Measurements from ENCODE around the gene MCM3AP.
"Not testable (repeated sequence)": the region's sequence is repeated elsewhere in the genome, so short reads cannot be mapped to it uniquely, and the experiment has no call there.

The MCM3AP gene

DNA sequence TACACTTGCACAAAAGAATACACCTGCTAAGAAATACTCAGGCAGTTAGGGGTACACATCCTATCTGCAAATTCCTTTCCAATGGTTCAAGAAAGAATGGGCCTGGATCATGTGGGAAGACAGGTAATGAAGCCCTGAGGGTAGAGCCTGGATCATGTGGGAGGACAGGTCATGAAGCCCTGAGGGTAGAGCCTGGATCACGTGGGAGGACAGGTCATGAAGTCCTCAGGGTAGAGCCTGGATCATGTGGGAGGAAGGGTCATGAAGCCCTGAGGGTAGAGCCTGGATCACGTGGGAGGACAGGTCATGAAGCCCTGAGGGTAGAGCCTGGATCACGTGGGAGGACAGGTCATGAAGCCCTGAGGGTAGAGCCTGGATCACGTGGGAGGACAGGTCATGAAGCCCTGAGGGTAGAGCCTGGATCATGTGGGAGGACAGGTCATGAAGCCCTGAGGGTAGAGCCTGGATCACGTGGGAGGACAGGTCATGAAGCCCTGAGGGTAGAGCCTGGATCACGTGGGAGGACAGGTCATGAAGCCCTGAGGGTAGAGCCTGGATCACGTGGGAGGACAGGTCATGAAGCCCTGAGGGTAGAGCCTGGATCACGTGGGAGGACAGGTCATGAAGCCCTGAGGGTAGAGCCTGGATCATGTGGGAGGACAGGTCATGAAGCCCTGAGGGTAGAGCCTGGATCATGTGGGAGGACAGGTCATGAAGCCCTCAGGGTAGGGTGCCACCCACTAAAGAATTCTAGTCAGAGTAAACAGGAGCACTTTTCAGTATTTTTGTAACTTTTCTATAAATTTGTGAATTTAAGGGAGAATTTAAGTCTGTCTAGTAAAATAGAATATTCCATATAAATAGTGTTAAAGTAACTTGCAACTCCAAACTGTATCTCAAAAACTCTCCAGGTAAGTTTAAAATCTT lies 84.3 kb downstream of the MCM3AP start:
- DNase-seq, result not testable (repeated sequence)

DNA sequence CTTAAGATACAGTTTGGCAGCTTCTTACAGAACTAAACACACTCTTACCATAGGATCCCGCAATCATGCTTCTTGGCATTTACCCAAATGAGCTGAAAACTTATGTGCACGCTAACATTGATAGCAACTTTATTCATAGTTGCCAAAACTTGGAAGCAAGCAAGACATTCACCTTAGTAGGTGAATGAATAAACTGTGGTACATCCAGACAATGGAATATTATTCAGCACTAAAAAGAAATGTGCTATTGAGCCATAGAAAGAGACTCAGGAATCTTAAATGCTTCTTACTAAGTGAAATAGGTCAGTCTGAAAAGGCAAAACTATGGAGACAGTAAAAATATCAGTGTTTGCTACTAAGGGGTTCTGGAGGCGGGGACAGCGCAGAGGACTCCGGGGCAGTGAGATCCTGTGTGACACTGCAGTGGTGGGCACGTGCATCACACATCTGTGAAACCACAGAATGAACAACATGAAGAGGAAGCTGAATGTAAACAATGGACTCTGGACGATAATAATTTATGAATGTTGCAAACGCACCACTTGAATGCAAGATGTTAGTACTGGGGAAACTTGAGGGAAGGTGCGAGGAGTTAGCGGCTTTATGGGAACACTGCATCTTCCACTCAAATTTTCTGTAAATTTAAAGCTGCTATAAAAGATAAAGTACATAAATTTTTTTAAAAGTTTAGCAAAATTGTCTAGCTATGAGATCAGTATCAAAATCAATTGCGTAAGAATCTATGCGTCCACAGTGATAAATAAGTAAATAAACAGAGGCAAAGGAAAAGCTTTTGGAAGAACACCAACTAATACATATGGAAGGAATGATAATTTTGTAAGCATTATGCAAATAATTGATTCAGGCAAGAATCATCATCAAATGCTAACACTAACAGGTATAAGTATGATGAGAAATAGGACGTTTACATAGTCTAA lies 85.7 kb downstream of the MCM3AP start:
- DNase-seq, result no peak

DNA sequence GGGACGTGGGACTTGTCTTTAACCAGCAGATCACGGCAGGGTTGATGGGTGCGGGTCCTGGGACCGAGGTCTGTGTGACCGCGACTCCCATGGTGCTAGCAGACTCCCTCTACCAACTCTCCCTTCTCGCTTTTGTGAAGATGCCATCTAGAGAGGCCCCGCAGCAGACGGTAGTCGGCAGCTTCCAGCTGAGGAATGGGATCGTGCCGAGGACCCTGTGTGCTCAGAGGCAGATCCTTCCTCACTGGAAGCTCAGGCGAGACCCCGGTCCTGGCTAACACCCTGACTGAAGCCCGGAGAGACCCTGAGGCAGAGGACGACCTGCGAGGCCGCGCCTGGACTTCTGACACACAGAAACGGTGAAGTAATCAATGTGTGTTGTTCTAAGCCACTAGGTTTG lies 88.7 kb downstream of the MCM3AP start:
- DNase-seq, result no peak

DNA sequence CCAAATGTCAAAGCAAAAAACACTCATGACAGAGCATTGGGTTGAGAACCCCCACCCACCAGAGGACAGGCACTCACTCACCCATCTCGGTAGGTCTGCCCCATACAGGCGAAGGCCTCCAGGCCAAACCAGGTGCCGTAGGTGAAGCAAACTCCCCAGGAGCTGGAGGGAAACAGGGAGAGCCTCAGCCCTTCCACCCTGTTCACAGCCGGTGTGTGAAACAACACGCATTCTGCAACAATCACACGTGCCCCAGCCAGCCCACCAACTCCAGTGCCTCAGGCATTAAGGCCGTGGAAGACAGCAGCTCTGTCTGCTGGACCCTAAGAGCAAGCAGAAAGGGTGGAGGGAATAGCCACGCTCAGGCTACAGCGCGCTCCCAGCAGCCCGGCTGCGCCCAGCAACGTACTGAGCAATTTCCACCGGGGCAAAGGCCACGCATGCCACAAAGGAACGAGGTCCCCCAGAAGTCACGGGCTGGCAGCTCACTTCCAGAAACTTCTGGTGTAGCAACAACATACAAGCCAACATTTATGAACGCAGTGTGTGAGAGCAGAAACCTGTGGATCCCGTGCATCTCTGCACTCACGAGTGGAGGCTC lies 89.7 kb downstream of the MCM3AP start:
- DNase-seq, result no peak

DNA sequence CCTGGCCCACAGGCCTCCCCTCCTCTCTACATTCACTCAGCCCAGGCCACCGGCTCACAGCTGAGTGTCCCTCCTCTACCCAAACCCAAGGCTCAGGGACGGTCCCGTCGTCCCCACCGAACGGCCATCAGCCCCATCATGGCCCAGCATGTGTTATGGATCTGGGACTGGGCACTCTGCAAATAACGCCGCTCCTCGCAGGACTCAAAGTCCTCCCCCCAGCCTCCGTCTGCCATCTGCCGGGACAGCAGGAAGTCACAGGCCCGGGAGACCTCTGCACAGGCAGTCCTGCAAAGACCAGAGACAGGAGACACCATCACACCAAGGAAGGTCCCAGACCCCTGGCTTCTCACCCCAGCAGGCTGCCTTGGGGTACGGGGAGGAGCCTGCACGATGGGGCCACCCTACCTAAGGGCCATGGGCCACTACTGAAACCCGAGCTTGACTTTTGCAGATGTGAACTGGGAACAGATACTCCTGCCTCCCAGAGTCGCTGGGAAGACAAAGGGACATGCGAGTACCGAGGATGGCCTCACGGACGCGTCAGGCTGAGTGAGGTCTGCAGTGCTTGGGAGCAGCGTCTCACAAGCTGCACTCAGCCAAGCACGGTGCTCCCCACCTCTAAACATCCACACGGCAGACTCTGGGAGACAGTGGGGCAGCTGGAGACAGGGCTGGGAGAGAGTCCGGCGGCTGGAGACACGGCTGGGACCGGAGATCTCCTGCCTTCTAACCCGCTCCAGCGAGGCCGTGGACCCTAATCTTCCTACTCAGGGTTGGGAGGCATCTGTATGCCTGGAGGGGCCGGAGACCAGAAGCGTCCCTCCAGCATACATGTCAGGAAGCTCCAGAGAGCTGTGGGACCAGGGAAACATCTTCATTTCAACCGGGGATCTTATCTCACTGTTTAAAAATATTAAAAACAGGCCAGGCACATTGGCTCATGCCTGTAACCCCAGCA lies 90.8 kb downstream of the MCM3AP start:
- no peak for DNase-seq

DNA sequence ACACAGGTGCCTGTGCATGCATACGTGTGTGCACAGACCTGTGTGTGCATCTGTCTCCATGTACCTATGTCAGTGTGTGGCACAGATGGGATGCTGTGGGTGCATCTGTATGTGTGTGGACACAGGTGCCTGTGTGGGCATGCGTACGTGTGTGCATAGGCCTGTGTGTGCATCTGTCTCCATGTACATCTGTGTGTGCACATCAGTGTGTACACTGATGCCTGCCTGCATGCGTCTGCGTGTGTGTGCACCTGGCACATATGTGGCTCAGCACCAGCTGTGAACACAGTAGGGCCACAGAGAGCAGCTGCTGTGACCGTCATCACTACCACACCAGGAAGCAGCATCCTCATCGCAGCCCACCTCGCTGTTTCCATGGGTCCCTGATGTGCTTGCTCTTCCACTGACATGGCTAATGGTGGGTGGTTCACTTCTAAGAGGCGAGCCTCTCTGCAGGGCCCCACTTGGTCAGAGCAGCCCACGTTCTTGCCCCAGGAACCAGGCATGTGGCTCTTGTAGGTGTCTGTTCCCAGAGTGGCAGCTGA lies 91.5 kb downstream of the MCM3AP start:
- DNase-seq, result no peak

DNA sequence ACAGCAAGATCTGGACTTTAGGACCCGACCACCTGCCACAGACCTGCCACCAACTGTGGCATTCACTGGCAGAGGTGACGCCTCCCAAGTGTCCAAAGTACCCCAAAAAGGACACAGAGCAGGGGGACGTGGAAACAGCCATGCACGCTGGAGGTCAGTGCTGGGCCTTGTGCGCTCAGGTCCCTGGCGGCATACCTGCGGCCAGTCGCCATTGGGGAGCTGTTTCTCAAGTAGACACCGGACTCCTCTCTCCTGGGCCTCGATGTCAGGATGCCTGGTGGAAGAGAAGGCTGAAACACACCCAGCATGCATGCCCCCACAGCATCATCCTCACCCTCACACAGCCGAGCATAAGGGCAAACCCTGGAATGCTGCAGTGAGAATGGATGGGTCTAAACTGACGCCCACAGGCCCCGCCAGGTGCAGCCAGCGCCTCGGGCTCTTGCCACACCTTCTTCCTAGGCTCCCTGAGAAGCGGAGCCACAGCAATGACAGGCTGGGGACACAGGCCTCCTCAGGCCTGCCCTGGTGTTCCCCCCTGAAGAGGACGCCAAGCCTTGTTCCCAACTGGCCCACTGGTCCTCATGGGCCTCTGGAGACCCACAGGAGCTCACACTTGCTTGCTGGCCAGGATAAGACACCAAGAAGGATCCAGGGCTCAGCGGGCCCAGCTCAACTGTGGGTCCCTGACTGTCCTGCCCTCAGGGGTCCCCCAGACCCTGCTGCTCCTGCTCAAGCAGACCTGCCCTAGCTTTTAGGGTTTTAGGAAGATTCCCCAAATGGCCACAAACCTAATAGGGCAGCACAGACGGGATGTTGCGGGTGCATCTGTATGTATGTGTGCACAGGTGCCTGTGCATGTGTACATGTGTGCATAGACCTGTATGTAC lies 93.5 kb downstream of the MCM3AP start:
- DNase-seq, result no peak

DNA sequence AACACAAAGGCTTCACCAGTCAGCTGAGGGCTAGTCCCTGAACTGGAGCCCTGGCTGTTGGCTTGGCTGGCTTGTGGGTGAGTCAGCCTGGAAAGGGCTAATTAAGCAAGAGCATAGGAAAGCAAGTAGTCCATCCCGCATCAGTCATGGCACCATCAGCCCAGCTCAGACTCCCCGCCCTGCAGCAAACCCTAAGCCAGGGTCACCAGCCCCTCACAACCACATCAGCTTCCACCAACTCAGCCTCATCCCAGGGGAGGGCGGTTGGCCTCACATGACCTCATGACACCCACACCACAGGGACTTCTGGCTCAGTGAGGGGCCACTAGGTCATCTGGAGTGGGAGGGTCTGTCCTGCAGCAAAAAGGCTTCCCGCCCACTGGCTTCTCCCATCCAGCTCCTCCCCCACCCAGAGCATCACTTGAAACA lies 94.1 kb downstream of the MCM3AP start:
- no peak for DNase-seq

DNA sequence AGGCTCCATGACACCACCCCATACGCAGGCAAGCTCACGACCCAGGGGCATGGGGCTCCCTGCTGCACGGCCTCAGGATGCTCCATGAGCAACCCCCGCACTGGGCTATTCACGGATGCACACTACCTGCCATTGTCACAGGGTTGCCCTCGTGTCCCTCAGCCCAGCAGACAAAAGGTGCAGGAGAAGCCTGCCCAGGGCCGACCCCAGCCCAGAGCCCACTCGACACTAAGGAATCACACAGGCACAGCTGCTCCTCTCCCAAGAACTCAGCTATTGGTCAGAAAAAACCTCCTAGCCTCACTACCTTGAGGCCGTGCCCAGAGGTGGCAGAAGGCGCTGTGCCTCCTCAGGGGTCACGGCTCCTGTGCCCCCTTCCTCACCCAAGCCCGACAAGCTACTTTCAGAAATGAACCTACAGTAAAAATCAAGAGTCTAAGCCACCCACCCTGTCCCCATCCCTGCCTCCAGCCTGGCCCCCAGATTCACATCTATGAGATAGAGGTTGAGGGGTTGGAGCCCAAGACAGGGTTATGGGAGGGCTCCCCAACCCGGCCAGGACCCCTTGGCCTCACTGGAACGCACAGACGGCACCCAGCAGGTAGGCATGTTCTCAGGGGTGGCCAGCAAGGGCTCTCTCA lies 94.8 kb downstream of the MCM3AP start:
- no peak for DNase-seq

DNA sequence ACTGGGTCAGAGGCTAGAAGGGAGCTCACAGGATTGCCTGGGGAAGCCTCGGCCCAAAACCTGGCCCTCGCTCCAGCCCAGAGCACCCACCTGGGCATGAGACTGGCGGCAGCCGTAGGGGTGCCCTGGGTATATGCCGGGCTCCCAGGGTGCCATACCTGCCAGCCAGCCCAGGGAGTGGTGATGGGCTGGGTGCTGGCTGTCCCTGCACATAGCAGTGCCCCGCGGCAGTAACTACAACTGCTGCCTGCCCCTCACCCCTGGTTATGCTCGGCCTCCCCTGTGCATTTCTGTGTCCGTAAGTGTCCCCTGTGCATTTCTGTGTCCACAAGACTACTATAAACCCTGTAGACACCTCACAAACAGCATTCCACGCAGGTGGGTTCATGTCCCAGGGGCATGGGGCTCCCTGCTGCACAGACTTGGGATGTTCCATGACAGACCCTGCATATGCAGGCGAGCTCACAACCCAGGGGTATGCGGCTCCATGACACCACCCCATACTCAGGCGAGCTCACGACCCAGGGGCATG lies 95.4 kb downstream of the MCM3AP start:
- no peak for DNase-seq

DNA sequence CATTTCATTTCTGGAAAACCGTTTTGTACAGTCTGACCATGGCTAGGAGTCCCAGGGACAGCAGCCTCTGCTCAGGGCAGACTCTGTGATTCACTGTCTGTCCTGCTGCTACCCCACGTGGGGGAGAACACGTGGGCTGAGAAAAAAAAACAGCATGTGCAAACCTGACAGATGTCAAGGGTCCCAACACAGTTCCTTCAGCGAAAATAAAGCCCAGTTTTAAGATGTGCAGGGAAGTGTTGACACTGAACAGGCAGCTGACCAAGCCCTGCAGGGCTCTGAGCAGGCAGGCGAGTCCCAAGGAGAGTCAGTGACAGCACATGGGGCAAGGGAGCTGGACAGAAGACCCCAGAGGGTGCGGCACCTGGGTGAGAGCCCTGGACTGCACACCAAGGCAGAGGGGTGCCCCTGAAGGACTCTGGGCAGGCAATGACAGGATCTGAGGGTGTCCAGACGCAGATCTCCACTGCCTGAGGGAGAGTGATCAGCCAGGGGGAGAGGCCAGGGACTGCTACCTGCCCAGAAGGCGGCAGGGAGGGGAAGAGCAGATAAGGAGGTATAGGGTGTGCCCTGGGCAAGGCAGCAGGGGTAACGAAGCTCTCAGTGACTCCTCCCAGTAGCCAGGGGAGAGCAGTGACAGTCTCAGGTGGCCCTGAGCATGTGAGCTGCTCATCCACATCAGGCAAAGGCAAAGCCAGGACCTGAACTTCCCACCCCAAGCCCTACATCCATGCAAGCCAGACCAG lies 96.0 kb downstream of the MCM3AP start:
- DNase-seq, result no peak

DNA sequence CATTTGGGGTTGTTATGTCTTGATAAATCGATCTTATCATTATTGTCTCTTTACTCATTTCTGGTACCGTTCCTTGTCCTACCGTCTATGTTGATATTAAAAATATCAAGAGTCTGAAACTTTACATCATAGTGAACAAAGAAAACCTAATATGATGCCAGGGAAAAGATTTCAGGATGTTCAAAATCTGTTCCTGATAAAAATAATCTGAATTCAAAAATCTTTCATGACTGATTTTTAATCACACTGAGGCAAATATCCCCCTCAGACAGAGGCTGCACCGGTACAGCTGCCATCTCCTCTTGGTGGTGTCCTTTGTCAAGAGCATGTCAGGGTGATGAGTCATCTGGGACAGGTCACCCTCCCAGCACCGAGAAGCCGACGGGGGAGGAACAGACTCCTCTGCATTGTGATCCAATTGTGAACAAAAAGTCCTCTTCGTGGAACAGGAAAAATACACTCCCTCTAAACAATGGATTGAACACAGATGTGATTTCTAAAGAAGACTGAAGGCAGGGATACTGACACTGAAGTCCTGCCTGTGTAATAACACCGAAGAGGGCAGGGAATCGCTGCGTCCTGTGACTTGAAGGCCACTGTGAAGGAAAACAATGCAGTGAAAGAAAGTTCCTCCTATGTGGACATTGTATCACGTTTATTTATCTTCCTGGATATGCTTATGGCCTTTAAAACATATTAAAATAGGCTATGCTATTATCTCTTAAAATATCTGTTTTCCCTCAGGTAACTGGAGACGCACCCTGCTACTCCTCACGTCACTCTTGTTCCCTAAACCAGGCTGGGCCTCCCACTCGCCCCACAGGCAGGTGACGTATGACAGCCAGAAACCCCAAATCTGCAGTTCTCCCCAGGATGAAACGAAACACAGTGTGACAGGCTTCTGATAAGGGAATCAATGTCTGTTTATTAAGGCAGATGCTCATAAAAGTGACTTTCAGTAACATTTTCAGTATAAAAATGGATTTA lies 96.9 kb downstream of the MCM3AP start:
- no peak for DNase-seq

DNA sequence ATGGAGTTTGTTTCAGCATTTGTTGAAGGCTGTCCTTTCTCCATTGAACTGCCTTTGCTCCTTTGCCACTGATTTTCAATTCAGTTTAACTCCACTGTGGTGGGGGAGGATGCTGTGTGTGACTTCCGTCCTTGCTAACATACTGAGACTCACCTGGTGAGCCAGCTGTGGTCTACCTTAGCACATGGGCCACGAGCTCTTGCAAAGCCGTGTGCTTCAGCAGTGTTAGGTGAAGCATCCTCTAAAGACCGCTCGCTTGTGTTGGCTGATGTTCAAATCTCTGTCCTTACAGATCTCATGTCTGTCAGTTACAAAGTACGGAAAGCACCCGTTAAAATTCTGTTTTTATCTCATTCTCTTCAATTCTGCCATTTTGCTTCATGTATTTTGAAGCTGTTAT lies 97.6 kb downstream of the MCM3AP start:
- DNase-seq, result no peak

DNA sequence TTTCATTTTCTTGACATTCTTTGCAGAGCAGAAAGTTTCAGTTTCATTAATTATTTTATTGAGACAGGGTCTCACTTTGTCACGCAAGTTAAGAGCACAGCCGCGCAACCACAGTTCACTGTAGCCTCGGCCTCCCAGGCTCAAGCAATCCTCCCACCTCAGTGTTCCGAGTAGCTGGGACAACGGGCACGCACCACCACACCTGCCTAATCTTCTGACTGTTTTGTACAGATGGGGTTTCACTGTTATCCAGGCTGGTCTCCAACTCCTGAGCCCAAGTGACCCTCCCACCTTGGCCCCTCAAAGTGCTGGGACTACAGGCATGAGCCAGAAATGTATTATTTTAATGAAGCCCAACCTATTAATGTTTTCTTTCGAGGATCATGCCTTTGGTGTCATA lies 98.2 kb downstream of the MCM3AP start:
- DNase-seq, result no peak

DNA sequence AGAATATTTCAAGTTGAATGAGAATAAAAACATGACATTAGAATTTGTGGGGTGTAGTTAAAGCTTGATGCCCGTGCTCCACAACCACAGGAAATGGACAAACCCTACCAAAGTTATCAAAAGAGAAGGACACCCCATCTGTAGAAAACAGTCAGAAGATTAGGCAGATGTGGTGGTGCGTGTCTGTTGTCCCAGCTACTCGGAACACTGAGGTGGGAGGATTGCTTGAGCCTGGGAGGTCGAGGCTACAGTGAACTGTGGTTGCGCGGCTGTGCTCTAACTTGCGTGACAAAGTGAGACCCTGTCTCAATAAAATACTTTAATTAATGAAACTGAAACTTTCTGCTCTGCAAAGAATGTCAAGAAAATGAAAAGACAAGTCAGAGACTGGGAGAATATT lies 99.7 kb downstream of the MCM3AP start:
- DNase-seq, result no peak
